K562 (cell line): Measurements from ENCODE around the gene OGFR. TPM values are rescaled to one million over a fixed set of nuclear protein-coding genes. Genes with fewer than 3 reads are reported as not detected.
A peak's percentile ranks its signal among the peaks of the same experiment; 100 is the strongest.

Experiments used
- CCAR2 ChIP-seq: fragments of 200-400 bp; formaldehyde crosslinking; IDR thresholded peaks from 2 replicates; pipeline ENCODE4 v1.6.1; 2017; ENCODE audit warnings: mild to moderate bottlenecking, low read depth, low read length
- E2F8 ChIP-seq: fragments of 450-650 bp; IDR thresholded peaks from 2 replicates; pipeline ENCODE4 v1.7.1; 2018; ENCODE audit warnings: mild to moderate bottlenecking, low read depth; ENCODE audit not compliant: partially characterized antibody
- EP400 ChIP-seq: fragments of 450-650 bp; IDR thresholded peaks from 2 replicates; pipeline ENCODE4 v1.6.1; 2017; ENCODE audit warnings: antibody characterized with exemption, mild to moderate bottlenecking, moderate library complexity
- FOXO4 ChIP-seq: fragments of 450-650 bp; formaldehyde crosslinking; IDR thresholded peaks from 2 replicates; pipeline ENCODE4 v1.4.0; 2020; ENCODE audit warnings: mild to moderate bottlenecking, moderate library complexity
- FOXP4 ChIP-seq: sonication (generic); formaldehyde crosslinking; IDR thresholded peaks from 2 replicates; pipeline ENCODE4 v1.8.0; 2022; ENCODE audit warnings: mild to moderate bottlenecking, missing genetic modification reagents, borderline replicate concordance
- HEY1 ChIP-seq: fragments of 250-450 bp; sonication (Bioruptor Pico); IDR thresholded peaks from 2 replicates; pipeline ENCODE4 v1.5.0; 2020; ENCODE audit warnings: mild to moderate bottlenecking, moderate library complexity, borderline replicate concordance
- NR2C2 ChIP-seq, 2 experiments: fragments of 200-800 bp in 1 of 2; sonication (Bioruptor generic) in 1 of 2; sonication (generic) in 1 of 2; formaldehyde crosslinking in 1 of 2; IDR thresholded peaks; 2 replicates each; pipeline versions ENCODE4 v1.6.1 to v1.8.0; 2016 to 2022; ENCODE audit warnings: mild to moderate bottlenecking in 1 of 2, missing compliant biosample characterization in 1 of 2, missing genetic modification characterization in 1 of 2, missing genetic modification reagents in 1 of 2
- RCOR1 ChIP-seq, 2 experiments: IDR thresholded peaks; 2 replicates each; pipeline ENCODE4 v1.6.1; 2012; ENCODE audit warnings: low read depth in 2 of 2, low read length in 2 of 2, borderline replicate concordance in 1 of 2, improper control_type of control experiment in 1 of 2
- RNF219 ChIP-seq: fragments of 250-450 bp; sonication (Bioruptor Pico); IDR thresholded peaks from 2 replicates; pipeline ENCODE4 v1.5.0; 2022; ENCODE audit warnings: mild to moderate bottlenecking
- SIN3A ChIP-seq, 2 experiments: fragments of 150-350 bp in 1 of 2; IDR thresholded peaks; 2 replicates each; pipeline ENCODE4 v1.6.1; 2011 to 2016; ENCODE audit warnings: borderline replicate concordance in 2 of 2, low read depth in 2 of 2, low read length in 2 of 2, mild to moderate bottlenecking in 2 of 2, moderate library complexity in 2 of 2; ENCODE audit not compliant: control insufficient read depth in 1 of 2
- SMAD4 ChIP-seq: fragments of 250-450 bp; sonication (Bioruptor Pico); conservative IDR thresholded peaks from 2 replicates; pipeline ENCODE4 v1.8.0; 2021; ENCODE audit warnings: inconsistent platforms, mild to moderate bottlenecking, moderate library complexity
- SNAPC5 ChIP-seq: fragments of 250-450 bp; sonication (Bioruptor Pico); IDR thresholded peaks from 2 replicates; pipeline ENCODE4 v1.8.0; 2021; ENCODE audit warnings: moderate library complexity, mild to moderate bottlenecking, inconsistent platforms
- TBL1XR1 ChIP-seq, 2 experiments: IDR thresholded peaks; 2 replicates each; pipeline ENCODE4 v1.6.1; 2012; ENCODE audit warnings: improper control_type of control experiment in 2 of 2, low read length in 2 of 2, mild to moderate bottlenecking in 1 of 2
- TEAD1 ChIP-seq, 2 experiments: fragments of 450-650 bp in 1 of 2; sonication (generic) in 1 of 2; formaldehyde crosslinking; IDR thresholded peaks; 2 replicates each; pipeline versions ENCODE4 v1.4.0 to v1.8.0; 2020 to 2022; ENCODE audit warnings: mild to moderate bottlenecking in 2 of 2, missing genetic modification reagents in 1 of 2
- ZFPM2 ChIP-seq: fragments of 250-450 bp; sonication (Bioruptor Pico); IDR thresholded peaks from 2 replicates; pipeline ENCODE4 v1.5.1; 2022; ENCODE audit warnings: mild to moderate bottlenecking
- polyA plus RNA-seq, 8 experiments: library from polyadenylated mRNA; depleted of rRNA in 4 of 8; stranded (reverse) in 5 of 8; unstranded in 3 of 8; fragments of >200 nt; fragmentation: Nextera tagmentation in 2 of 8; fragmentation: Illumina TruSeq in 1 of 8; extraction: Ambion mirVana in 2 of 8; extraction: Trizol in 1 of 8; gene quantifications; 2 replicates each; pipeline versions ENCODE4 v1.2.1 to v1.2.3, GENCODE V29; 2011 to 2014; ENCODE audit warnings: inconsistent platforms in 1 of 8, missing spikeins in 1 of 8
- total RNA-seq, 7 experiments: library from RNA; depleted of rRNA in 6 of 7; stranded (reverse); fragments of >200 nt in 6 of 7; fragmentation: Illumina TruSeq in 2 of 7; extraction: Trizol in 2 of 7; gene quantifications; 2 replicates each; pipeline versions ENCODE4 v1.2.1 to v1.2.3, GENCODE V29; 2011 to 2021; ENCODE audit warnings: low replicate concordance in 1 of 7

OGFR gene
- total and polyA plus RNA-seq, 9 of the 15 experiments (the other 6 are each of a cell fraction or from before 2014, with no cell fraction given): 0.39 to 56.3 (median 17.5) TPM

GRCh38 chr20:62794007-62794724, 10.5 kb upstream of the OGFR start (continued):
- TF ChIP-seq EP400 (no peak), RNF219 (CRISPR knock-in tag) (no peak), TEAD1 (CRISPR knock-in tag; IDR thresholded peaks at IDR 0.05) (0 out of 4 replicates have a peak, but pooled peaks of 1 of the 2 experiments have one; percentile 49), TBL1XR1 (IDR thresholded peaks at IDR 0.05; ENCODE audit: low read length in 2 of 2) (no peak), SMAD4 (CRISPR knock-in tag) (peak; percentile 23; the same call in 1 of the 2 replicates), RCOR1 (IDR thresholded peaks at IDR 0.05; ENCODE audit: borderline replicate concordance in 1 of 2, low read depth in 2 of 2, low read length in 2 of 2) (peak in 1 of 2 experiments; percentile 7; a peak in 1 of 4 replicates), HEY1 (no peak), FOXO4 (no peak), NR2C2 (CRISPR knock-in tag; IDR thresholded peaks at IDR 0.05) (no peak), NR2C2 (tag; IDR thresholded peaks at IDR 0.05) (peak; percentile 37; the same call in 1 of the 2 replicates), SIN3A (IDR thresholded peaks at IDR 0.05; ENCODE audit: borderline replicate concordance in 2 of 2, control insufficient read depth in 1 of 2, low read depth in 2 of 2, low read length in 2 of 2) (peak in 1 of 2 experiments; percentile 22; a peak in 1 of 4 replicates), ZFPM2 (CRISPR knock-in tag) (no peak), E2F8 (no peak), FOXP4 (CRISPR knock-in tag) (no peak), CCAR2 (no peak), SNAPC5 (CRISPR knock-in tag) (no peak)
